Measurements from ENCODE around the gene SYNE2. TPM values are rescaled to one million over a fixed set of nuclear protein-coding genes. Genes with fewer than 3 reads are reported as not detected.

SYNE2 gene
- total and polyA plus RNA-seq, 10 of the 15 experiments (the other 5 are each of a cell fraction or from before 2014, with no cell fraction given) = 2.1 to 52.7 (median 38.1) TPM

GRCh38 chr14:64038841-64039542 is 186.2 kb downstream of the SYNE2 start:
- Histone ChIP-seq H3K27ac (ENCODE audit: control insufficient read depth, insufficient read depth) (no peak overlapping the region), H4K20me1 (ENCODE audit: control insufficient read depth, insufficient read depth) (no peaks in the 10 kb centered on the region), H3K36me3 (ENCODE audit: control insufficient read depth in 2 of 2, insufficient read depth in 2 of 2, low read length in 1 of 2) (no peaks in the 10 kb centered on the region), H3K79me2 (ENCODE audit: control insufficient read depth, insufficient read depth, low read length) (no peaks in the 10 kb centered on the region), H3K9me3 (replicated peaks; ENCODE audit: control insufficient read depth, insufficient read depth, low read length) (no peaks in the 10 kb centered on the region; the same call in 2 of the 3 replicates), H2AFZ (ENCODE audit: control insufficient read depth, low read depth, low read length) (no peak overlapping the region), H3K27me3 (replicated peaks in 1 of 2; ENCODE audit: control insufficient read depth in 2 of 2, insufficient read depth in 2 of 2, low read length in 1 of 2) (no peaks in the 10 kb centered on the region), H3K4me2 (ENCODE audit: control insufficient read depth, insufficient read depth) (no peak overlapping the region), H3K4me1 (ENCODE audit: control insufficient read depth, insufficient read depth, low read length) (no peaks in the 10 kb centered on the region), H3K4me3 (no peak overlapping the region), H3K9ac (ENCODE audit: control insufficient read depth, insufficient read depth, low read length) (no peak overlapping the region)
- no peak for ATAC-seq
- DNase-seq (ENCODE audit: low read depth, low spot score) = no peak
- RAD21 ChIA-PET (ENCODE audit: unreplicated experiment) = no interaction called here
- POLR2A ChIA-PET = no interaction called here
- SMC1A ChIA-PET (ENCODE audit: uncharacterized antibody, unreplicated experiment) = interaction anchor here (0.8 to 1.8 kb wide), 3 partner anchors 112 to 265 kb away, joined by 3 to 6 read pairs (median 5); no protein-coding TSS in a partner anchor
- TF ChIP-seq MYC (IDR thresholded peaks at IDR 0.05; ENCODE audit: insufficient read depth, insufficient read length, insufficient replicate concordance, low read length, severe bottlenecking) = no peak
- no peak for TF ChIP-seq ZNF592 (IDR thresholded peaks at IDR 0.05)
- no peak for TF ChIP-seq NR2F1 (conservative IDR thresholded peaks at IDR 0.05)
- TF ChIP-seq ZSCAN29 (IDR thresholded peaks at IDR 0.05) = no peak
- no peak for TF ChIP-seq KLF5 (IDR thresholded peaks at IDR 0.05; ENCODE audit: partially characterized antibody)
- TF ChIP-seq ZZZ3 (IDR thresholded peaks at IDR 0.05; ENCODE audit: control insufficient read depth, insufficient read length, low read depth) = no peak
- no peak for TF ChIP-seq ASH2L (IDR thresholded peaks at IDR 0.05; ENCODE audit: borderline replicate concordance, low read depth)
- no TSS peak for BruUV-seq (replicated peaks)
- FAIRE-seq = no peak
- intact Hi-C loops (cut with micrococcal nuclease; ENCODE audit: unreplicated experiment) = no loop called here
- 78% methylated on average over 4 of the region's 5 CpGs for WGBS (ENCODE audit: insufficient coverage, insufficient replicate concordance, low lambda C conversion rate, missing lambda C conversion rate)
- CTCF ChIA-PET = interaction anchor here (0.5 to 1.0 kb wide), 3 partner anchors 14 to 252 kb away, joined by 3 to 4 read pairs (median 3); no protein-coding TSS in a partner anchor
- in situ Hi-C loops (cut with MboI) = no loop called here
